ENCODE data around the gene DOCK1. TPM values are rescaled to one million over a fixed set of nuclear protein-coding genes. Genes with fewer than 3 reads are reported as not detected.

The DOCK1 gene
- total RNA-seq, 2 experiments from 2014 or later, result 0.22 to 0.29 TPM

DNA sequence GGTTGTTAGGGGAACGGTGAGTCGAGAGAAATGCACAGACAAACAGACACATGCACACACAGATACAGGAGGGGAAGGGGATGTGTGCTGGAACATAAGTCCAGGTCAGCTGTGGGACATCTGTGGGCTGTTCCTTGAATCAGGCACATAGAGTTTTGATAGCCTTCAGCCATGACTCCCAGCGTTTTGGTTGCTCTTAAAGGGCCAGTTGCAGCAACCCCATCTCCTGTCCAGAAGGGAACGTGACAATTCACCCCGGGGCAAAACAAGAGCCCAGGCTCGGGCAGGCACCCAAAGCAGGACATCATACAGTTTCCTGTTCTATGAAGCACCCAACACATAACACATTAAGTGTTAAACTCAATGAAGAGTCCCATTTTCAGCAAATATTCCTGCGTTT is 281.6 kb downstream of the DOCK1 start:
- intact Hi-C loops (cut with micrococcal nuclease), result no loop called here
- peaks cover 3% of the 10 kb centered on the region for H3K27me3 Mint-ChIP-seq
- peaks cover 4% of the 10 kb centered on the region for H3K9me3 Mint-ChIP-seq
- H3K4me1 Mint-ChIP-seq (ENCODE audit: low read depth), result no peaks in the 10 kb centered on the region
- ChIA-PET CTCF (no interaction called here), POLR2A (no interaction called here)
- no peak for DNase-seq
- no peak overlapping the region for H3K27ac Mint-ChIP-seq
- H3K4me3 Mint-ChIP-seq, result no peak overlapping the region
- no peaks in the 10 kb centered on the region for H3K36me3 Mint-ChIP-seq

- Mint-ChIP-seq H3K4me1 (ENCODE audit: low read depth) (no peaks in the 10 kb centered on the region), H3K27ac (no peak overlapping the region), H3K9me3 (peaks cover 4% of the 10 kb centered on the region), H3K27me3 (peaks cover 12% of the 10 kb centered on the region), H3K4me3 (no peak overlapping the region), H3K36me3 (no peaks in the 10 kb centered on the region)
- DNase-seq, result no peak
- intact Hi-C loops (cut with micrococcal nuclease), result no loop called here
- CTCF ChIA-PET, result no interaction called here
- POLR2A ChIA-PET, result no interaction called here
Measured at GRCh38 chr10:127189226-127189625, 284.0 kb downstream of the DOCK1 start.

GRCh38 chr10:127190427-127190826 is 285.2 kb downstream of the DOCK1 start:
- CTCF ChIA-PET, result no interaction called here
- Mint-ChIP-seq H3K36me3 (no peaks in the 10 kb centered on the region), H3K4me3 (no peak overlapping the region), H3K27me3 (peaks cover 16% of the 10 kb centered on the region), H3K9me3 (peaks cover 4% of the 10 kb centered on the region), H3K4me1 (ENCODE audit: low read depth) (no peaks in the 10 kb centered on the region), H3K27ac (no peak overlapping the region)
- intact Hi-C loops (cut with micrococcal nuclease), result no loop called here
- no peak for DNase-seq
- POLR2A ChIA-PET, result no interaction called here

- Mint-ChIP-seq H3K9me3 (no peaks in the 10 kb centered on the region), H3K27me3 (peaks cover 24% of the 10 kb centered on the region), H3K4me3 (no peak overlapping the region), H3K36me3 (no peaks in the 10 kb centered on the region), H3K27ac (no peak overlapping the region), H3K4me1 (ENCODE audit: low read depth) (no peaks in the 10 kb centered on the region)
- POLR2A ChIA-PET, result interaction anchor here (0.6 kb wide), 1 partner anchor 32 kb away, joined by 3 read pairs; no protein-coding TSS in a partner anchor
- intact Hi-C loops (cut with micrococcal nuclease), result no loop called here
- DNase-seq, result no peak
- CTCF ChIA-PET, result no interaction called here
Measured at GRCh38 chr10:127193125-127193524, 287.9 kb downstream of the DOCK1 start.

- ChIA-PET CTCF (no interaction called here), POLR2A (no interaction called here)
- H3K27me3 Mint-ChIP-seq, result peaks cover 26% of the 10 kb centered on the region
- no peaks in the 10 kb centered on the region for H3K4me1 Mint-ChIP-seq (ENCODE audit: low read depth)
- H3K27ac Mint-ChIP-seq, result no peak overlapping the region
- no peak overlapping the region for H3K4me3 Mint-ChIP-seq
- intact Hi-C loops (cut with micrococcal nuclease), result no loop called here
- H3K36me3 Mint-ChIP-seq, result no peaks in the 10 kb centered on the region
- DNase-seq, result no peak
- H3K9me3 Mint-ChIP-seq, result no peaks in the 10 kb centered on the region
Measured at GRCh38 chr10:127194111-127194510, 288.9 kb downstream of the DOCK1 start.

DNA sequence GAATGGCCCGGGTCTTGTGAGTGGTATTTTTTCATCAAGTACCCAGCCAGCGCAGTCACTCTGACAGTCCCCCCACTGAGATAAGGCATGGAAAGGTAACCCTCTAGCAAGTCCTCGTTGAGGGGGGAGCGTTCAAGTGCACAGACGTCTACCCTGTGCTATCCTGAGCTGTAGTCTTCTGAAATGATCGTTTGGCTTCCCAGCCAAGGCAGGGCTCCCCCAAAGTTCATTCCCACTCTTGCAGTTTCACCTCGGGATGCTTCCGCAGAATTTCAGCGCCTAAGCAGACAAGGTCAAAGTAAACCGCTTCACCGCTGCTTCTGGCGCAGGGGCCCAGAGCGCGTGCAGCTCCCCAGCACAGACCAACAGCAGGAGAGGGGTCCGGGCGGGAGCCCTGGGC is 289.4 kb downstream of the DOCK1 start:
- Mint-ChIP-seq H3K9me3 (no peaks in the 10 kb centered on the region), H3K4me3 (no peak overlapping the region), H3K27ac (no peak overlapping the region), H3K36me3 (no peaks in the 10 kb centered on the region), H3K27me3 (peaks cover 26% of the 10 kb centered on the region), H3K4me1 (ENCODE audit: low read depth) (no peaks in the 10 kb centered on the region)
- intact Hi-C loops (cut with micrococcal nuclease), result no loop called here
- CTCF ChIA-PET, result no interaction called here
- POLR2A ChIA-PET, result no interaction called here
- no peak for DNase-seq

- no peaks in the 10 kb centered on the region for H3K9me3 Mint-ChIP-seq
- CTCF ChIA-PET, result no interaction called here
- H3K27me3 Mint-ChIP-seq, result peaks cover 26% of the 10 kb centered on the region
- intact Hi-C loops (cut with micrococcal nuclease), result no loop called here
- H3K4me3 Mint-ChIP-seq, result no peak overlapping the region
- H3K36me3 Mint-ChIP-seq, result no peaks in the 10 kb centered on the region
- POLR2A ChIA-PET, result no interaction called here
- H3K4me1 Mint-ChIP-seq (ENCODE audit: low read depth), result no peaks in the 10 kb centered on the region
- H3K27ac Mint-ChIP-seq, result no peak overlapping the region
- DNase-seq, result no peak
Measured at GRCh38 chr10:127195041-127195506, 289.8 kb downstream of the DOCK1 start.

GRCh38 chr10:127195571-127196281 is 290.5 kb downstream of the DOCK1 start:
- Mint-ChIP-seq H3K9me3 (no peaks in the 10 kb centered on the region), H3K36me3 (no peaks in the 10 kb centered on the region), H3K4me3 (no peak overlapping the region), H3K4me1 (ENCODE audit: low read depth) (no peaks in the 10 kb centered on the region), H3K27ac (no peak overlapping the region), H3K27me3 (peaks cover 26% of the 10 kb centered on the region)
- CTCF ChIA-PET, result no interaction called here
- DNase-seq, result no peak
- POLR2A ChIA-PET, result no interaction called here
- intact Hi-C loops (cut with micrococcal nuclease), result no loop called here

DNA sequence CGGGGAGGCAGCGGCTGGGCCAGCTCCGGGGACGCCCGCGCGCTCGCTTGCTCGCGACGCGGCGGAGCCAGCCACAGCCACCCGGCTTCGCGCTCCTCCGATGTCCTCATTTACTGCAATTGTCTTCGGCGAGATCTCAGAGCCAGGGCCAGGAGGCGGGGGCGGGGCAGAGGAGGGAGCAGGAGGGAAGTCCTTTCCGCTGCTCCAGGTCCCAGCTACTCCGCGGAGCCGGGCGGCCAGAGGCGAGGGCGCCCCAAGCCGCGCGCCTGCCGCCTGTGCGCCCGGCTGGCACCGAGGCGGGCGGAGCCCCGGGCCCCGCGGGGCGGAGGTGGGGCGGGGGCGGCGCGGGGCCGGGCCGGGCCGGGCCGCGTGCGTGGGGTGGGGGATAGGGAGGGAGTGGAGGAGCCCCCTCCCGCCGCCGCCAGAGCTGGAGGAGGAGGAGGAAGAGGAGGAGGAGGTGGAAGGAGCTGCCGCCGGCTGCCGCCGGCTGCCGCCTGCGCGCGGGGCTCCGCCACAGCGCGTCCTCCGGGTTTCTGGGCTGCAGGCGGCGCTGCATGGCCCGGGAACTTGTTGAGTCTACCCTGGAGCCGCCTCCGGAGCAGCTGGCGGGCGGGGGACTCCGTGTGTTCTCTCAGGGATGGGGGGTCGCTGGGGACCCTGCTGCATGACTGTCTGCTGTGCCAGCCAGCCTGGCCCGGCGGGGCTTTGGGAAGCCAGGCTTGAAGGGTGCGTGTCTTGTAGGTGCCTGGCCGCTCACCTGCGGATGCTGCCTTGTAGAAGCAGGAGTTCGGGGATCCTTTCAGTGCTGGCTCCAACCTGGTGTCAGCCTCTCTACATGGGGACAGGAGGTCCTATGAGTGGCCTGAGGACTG is 291.3 kb downstream of the DOCK1 start, which contains the start of gene INSYN2A:
Gene INSYN2A (minus strand): TSS at position 310 of the 872 bp plus-strand sequence. CDS start 20,196 bp downstream, outside the sequence.
- POLR2A ChIA-PET, result no interaction called here

GRCh38 chr10:127197154-127197432 is 291.9 kb downstream of the DOCK1 start:
- no peaks in the 10 kb centered on the region for H3K9me3 Mint-ChIP-seq
- POLR2A ChIA-PET, result no interaction called here
- DNase-seq, result no peak
- no peak overlapping the region for H3K27ac Mint-ChIP-seq
- H3K4me3 Mint-ChIP-seq, result no peak overlapping the region
- H3K27me3 Mint-ChIP-seq, result peaks cover 26% of the 10 kb centered on the region
- CTCF ChIA-PET, result no interaction called here
- H3K4me1 Mint-ChIP-seq (ENCODE audit: low read depth), result no peaks in the 10 kb centered on the region
- no peaks in the 10 kb centered on the region for H3K36me3 Mint-ChIP-seq
- intact Hi-C loops (cut with micrococcal nuclease), result no loop called here

More for the DNA sequence above, 291.3 kb downstream of the DOCK1 start, which contains the start of gene INSYN2A:
- intact Hi-C loops (cut with micrococcal nuclease), result no loop called here
- Mint-ChIP-seq H3K36me3 (no peaks in the 10 kb centered on the region), H3K4me1 (ENCODE audit: low read depth) (no peaks in the 10 kb centered on the region), H3K9me3 (no peaks in the 10 kb centered on the region), H3K4me3 (no peak within 1 kb of the TSS), H3K27ac (no peak within 1 kb of the TSS), H3K27me3 (peaks cover 26% of the 10 kb centered on the region)
- CTCF ChIA-PET, result no interaction called here
- no peak for DNase-seq

DNA sequence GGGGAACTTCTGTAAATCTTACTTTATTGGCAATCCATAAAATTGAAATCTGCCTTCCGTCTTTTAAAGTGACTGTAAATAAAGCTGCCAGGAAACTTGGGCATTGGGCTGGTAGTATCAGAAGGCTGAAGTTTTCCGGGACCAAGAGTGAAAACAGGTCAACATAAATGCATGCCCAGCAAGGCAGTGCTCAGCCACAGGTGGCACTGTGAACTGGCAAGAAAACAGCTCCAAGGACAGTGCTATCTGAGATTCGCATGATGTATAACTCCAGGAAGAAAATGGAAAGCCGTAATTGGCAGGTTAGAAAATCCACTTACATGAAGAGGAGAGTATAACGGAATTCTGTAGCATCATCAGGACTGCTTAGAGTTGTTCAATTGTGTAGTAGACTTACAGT is 293.1 kb downstream of the DOCK1 start:
- DNase-seq, result no peak

GRCh38 chr10:127198721-127199120 is 293.5 kb downstream of the DOCK1 start:
- Mint-ChIP-seq H3K36me3 (no peaks in the 10 kb centered on the region), H3K27me3 (peaks cover 20% of the 10 kb centered on the region), H3K4me3 (no peak overlapping the region), H3K9me3 (no peaks in the 10 kb centered on the region), H3K27ac (no peak overlapping the region), H3K4me1 (ENCODE audit: low read depth) (no peaks in the 10 kb centered on the region)
- CTCF ChIA-PET, result no interaction called here
- intact Hi-C loops (cut with micrococcal nuclease), result no loop called here
- no peak for DNase-seq
- POLR2A ChIA-PET, result no interaction called here

More for the DNA sequence above, 293.1 kb downstream of the DOCK1 start:
- CTCF ChIA-PET, result no interaction called here
- H3K9me3 Mint-ChIP-seq, result no peaks in the 10 kb centered on the region
- H3K36me3 Mint-ChIP-seq, result no peaks in the 10 kb centered on the region
- H3K27me3 Mint-ChIP-seq, result peaks cover 24% of the 10 kb centered on the region
- H3K27ac Mint-ChIP-seq, result no peak overlapping the region
- POLR2A ChIA-PET, result no interaction called here
- H3K4me1 Mint-ChIP-seq (ENCODE audit: low read depth), result no peaks in the 10 kb centered on the region
- no peak overlapping the region for H3K4me3 Mint-ChIP-seq
- intact Hi-C loops (cut with micrococcal nuclease), result no loop called here

GRCh38 chr10:127200646-127201045 is 295.4 kb downstream of the DOCK1 start:
- CTCF ChIA-PET, result no interaction called here
- H3K36me3 Mint-ChIP-seq, result no peaks in the 10 kb centered on the region
- POLR2A ChIA-PET, result no interaction called here

More at GRCh38 chr10:127200646-127201045, 295.4 kb downstream of the DOCK1 start:
- H3K4me3 Mint-ChIP-seq, result no peak overlapping the region
- H3K27ac Mint-ChIP-seq, result no peak overlapping the region
- intact Hi-C loops (cut with micrococcal nuclease), result no loop called here
- H3K4me1 Mint-ChIP-seq (ENCODE audit: low read depth), result no peaks in the 10 kb centered on the region
- peaks cover 10% of the 10 kb centered on the region for H3K27me3 Mint-ChIP-seq
- no peak for DNase-seq
- no peaks in the 10 kb centered on the region for H3K9me3 Mint-ChIP-seq
